ENCODE results near the gene COPS8. TPM values are rescaled to one million over a fixed set of nuclear protein-coding genes. Genes with fewer than 3 reads are reported as not detected.

Gene COPS8
- total RNA-seq, 1 experiment from 2014 or later, result 64.7 TPM

- no peak overlapping the region for H3K27ac ChIP-seq
- no TSS peak for BruUV-seq (replicated peaks)
- no peaks in the 10 kb centered on the region for H3K9me2 ChIP-seq (ENCODE audit: insufficient read depth)
- no peak overlapping the region for H2AFZ ChIP-seq
- no peaks in the 10 kb centered on the region for H3K9me3 ChIP-seq (ENCODE audit: insufficient read depth, low read depth)
- intact Hi-C loops (cut with micrococcal nuclease; ENCODE audit: unreplicated experiment), result no loop called here
- H3K4me2 ChIP-seq, result no peak overlapping the region
- H3K27me3 ChIP-seq (ENCODE audit: insufficient read depth, low read depth), result peaks cover 99% of the 10 kb centered on the region
- H3F3A ChIP-seq (ENCODE audit: insufficient read depth, low read depth), result no peaks in the 10 kb centered on the region
- CTCF ChIA-PET, result no interaction called here
- POLR2A ChIA-PET (ENCODE audit: unreplicated experiment), result no interaction called here
- no peak overlapping the region for H3K4me3 ChIP-seq
- TF ChIP-seq CTCF (conservative IDR thresholded peaks at IDR 0.05), result no peak
- no peak for TF ChIP-seq EZH2 (IDR thresholded peaks at IDR 0.05; ENCODE audit: low read depth)
- H3K36me3 ChIP-seq (ENCODE audit: low read depth), result no peaks in the 10 kb centered on the region
- H4K20me1 ChIP-seq (ENCODE audit: insufficient read depth), result no peaks in the 10 kb centered on the region
- no peaks in the 10 kb centered on the region for H3K79me2 ChIP-seq (ENCODE audit: low read depth)
- no peak for DNase-seq
- H3K4me1 ChIP-seq (replicated peaks; ENCODE audit: insufficient read depth), result no peaks in the 10 kb centered on the region
Measured at GRCh38 chr2:237042101-237042500, 43.6 kb upstream of the COPS8 start.

- Histone ChIP-seq H3F3A (ENCODE audit: insufficient read depth, low read depth) (no peaks in the 10 kb centered on the region), H3K4me2 (no peak overlapping the region), H3K27me3 (ENCODE audit: insufficient read depth, low read depth) (peaks cover 96% of the 10 kb centered on the region), H4K20me1 (ENCODE audit: insufficient read depth) (no peaks in the 10 kb centered on the region), H3K27ac (no peak overlapping the region), H3K36me3 (ENCODE audit: low read depth) (no peaks in the 10 kb centered on the region), H2AFZ (no peak overlapping the region), H3K4me1 (replicated peaks; ENCODE audit: insufficient read depth) (no peaks in the 10 kb centered on the region), H3K9me3 (ENCODE audit: insufficient read depth, low read depth) (peaks cover 8% of the 10 kb centered on the region; the same call in 1 of the 2 replicates), H3K79me2 (ENCODE audit: low read depth) (no peaks in the 10 kb centered on the region), H3K4me3 (no peak overlapping the region), H3K9me2 (ENCODE audit: insufficient read depth) (no peaks in the 10 kb centered on the region)
- DNase-seq, result no peak
- ChIA-PET CTCF (no interaction called here), POLR2A (ENCODE audit: unreplicated experiment) (no interaction called here)
- intact Hi-C loops (cut with micrococcal nuclease; ENCODE audit: unreplicated experiment), result no loop called here
- BruUV-seq (replicated peaks), result no TSS peak
- TF ChIP-seq EZH2 (IDR thresholded peaks at IDR 0.05; ENCODE audit: low read depth) (no peak), CTCF (conservative IDR thresholded peaks at IDR 0.05) (no peak)
Measured at GRCh38 chr2:237043866-237044265, 41.8 kb upstream of the COPS8 start.

- Histone ChIP-seq H4K20me1 (ENCODE audit: insufficient read depth) (no peaks in the 10 kb centered on the region), H3K4me3 (no peak overlapping the region), H3K4me2 (no peak overlapping the region), H3K79me2 (ENCODE audit: low read depth) (no peaks in the 10 kb centered on the region), H3K9me3 (ENCODE audit: insufficient read depth, low read depth) (peaks cover 9% of the 10 kb centered on the region; the same call in 1 of the 2 replicates), H2AFZ (no peak overlapping the region), H3K27ac (no peak overlapping the region), H3K4me1 (replicated peaks; ENCODE audit: insufficient read depth) (no peaks in the 10 kb centered on the region), H3K9me2 (ENCODE audit: insufficient read depth) (no peaks in the 10 kb centered on the region), H3K27me3 (ENCODE audit: insufficient read depth, low read depth) (peaks cover 92% of the 10 kb centered on the region), H3F3A (ENCODE audit: insufficient read depth, low read depth) (no peaks in the 10 kb centered on the region), H3K36me3 (ENCODE audit: low read depth) (no peaks in the 10 kb centered on the region)
- DNase-seq, result no peak
- BruUV-seq (replicated peaks), result no TSS peak
- intact Hi-C loops (cut with micrococcal nuclease; ENCODE audit: unreplicated experiment), result no loop called here
- no peak for TF ChIP-seq EZH2 (IDR thresholded peaks at IDR 0.05; ENCODE audit: low read depth)
- no peak for TF ChIP-seq CTCF (conservative IDR thresholded peaks at IDR 0.05)
- POLR2A ChIA-PET (ENCODE audit: unreplicated experiment), result no interaction called here
- CTCF ChIA-PET, result no interaction called here
Measured at GRCh38 chr2:237044281-237044680, 41.4 kb upstream of the COPS8 start.

All from PC-9 (cell line).